NCI-H1105 (cell line): ENCODE data around the gene N4BP2L2.

Experiments
- DNase-seq: peaks from one replicate; lab custom pipeline; 2025; lab: John Stamatoyannopoulos, UW

The N4BP2L2 gene

GRCh38 chr13:32468502-32469142 is 70.0 kb downstream of the N4BP2L2 start:
- DNase-seq = no peak

- DNase-seq = no peak
Observed at GRCh38 chr13:32456591-32456990, 82.0 kb downstream of the N4BP2L2 start.

- no peak for DNase-seq
Observed at GRCh38 chr13:32455594-32455903, 83.0 kb downstream of the N4BP2L2 start.

- no peak for DNase-seq
Observed at GRCh38 chr13:32454886-32455593, 83.6 kb downstream of the N4BP2L2 start.

- DNase-seq = no peak
Observed at GRCh38 chr13:32453981-32454380, 84.6 kb downstream of the N4BP2L2 start.

GRCh38 chr13:32448972-32449371 is 89.6 kb downstream of the N4BP2L2 start:
- DNase-seq = no peak

- DNase-seq = no peak
Observed at GRCh38 chr13:32447894-32448623, 90.5 kb downstream of the N4BP2L2 start.

GRCh38 chr13:32446773-32447465 is 91.7 kb downstream of the N4BP2L2 start:
- no peak for DNase-seq

- no peak for DNase-seq
Observed at GRCh38 chr13:32446220-32446619, 92.4 kb downstream of the N4BP2L2 start.

GRCh38 chr13:32445461-32445860 is 93.1 kb downstream of the N4BP2L2 start:
- DNase-seq = no peak

GRCh38 chr13:32443111-32443510 is 95.5 kb downstream of the N4BP2L2 start:
- DNase-seq = no peak

- DNase-seq = no peak
Observed at GRCh38 chr13:32438871-32439270, 99.7 kb downstream of the N4BP2L2 start.

GRCh38 chr13:32432856-32433255 is 105.7 kb downstream of the N4BP2L2 start:
- DNase-seq = no peak

GRCh38 chr13:32431361-32431760 is 107.2 kb downstream of the N4BP2L2 start:
- DNase-seq = no peak

GRCh38 chr13:32430018-32430747 is 108.4 kb downstream of the N4BP2L2 start:
- no peak for DNase-seq

- no peak for DNase-seq
Observed at GRCh38 chr13:32429433-32429909, 109.1 kb downstream of the N4BP2L2 start.

- no peak for DNase-seq
Observed at GRCh38 chr13:32428581-32429432, 109.8 kb downstream of the N4BP2L2 start.

GRCh38 chr13:32427852-32428580 is 110.6 kb downstream of the N4BP2L2 start, which contains the start of gene N4BP2L1:
Gene N4BP2L1, minus strand, starts transcription at chr13:32428130. Its CDS starts 48 bp downstream, at chr13:32428082.
- DNase-seq = peak; percentile 44

- DNase-seq = peak; percentile 27
Observed at GRCh38 chr13:32426990-32427851, 111.4 kb downstream of the N4BP2L2 start.
